ENCODE data around the gene SATB1. TPM values are rescaled to one million over a fixed set of nuclear protein-coding genes. Genes with fewer than 3 reads are reported as not detected.

Gene SATB1
- total RNA-seq, 1 donor from 2014 or later = 4.4 TPM

DNA sequence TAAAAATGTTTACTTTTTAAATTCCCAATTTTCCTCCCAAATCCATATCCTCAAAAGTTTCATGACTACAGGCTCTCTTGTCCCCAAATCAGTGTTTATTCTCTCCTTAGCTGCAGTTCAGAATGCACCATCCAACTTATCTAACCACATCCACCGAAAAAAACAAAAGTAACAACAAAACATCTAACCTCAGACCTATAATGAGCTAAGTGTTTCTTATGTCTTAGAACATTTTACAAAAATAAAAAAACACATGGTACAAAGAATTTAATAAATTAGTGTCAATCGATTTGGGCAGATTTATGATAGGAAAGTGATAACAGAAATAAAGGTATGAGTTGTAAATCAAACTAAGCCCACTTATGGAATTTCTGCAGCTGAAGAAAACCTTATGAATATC lies 13.6 kb downstream of the SATB1 start:
- TF ChIP-seq, protein P1, sequence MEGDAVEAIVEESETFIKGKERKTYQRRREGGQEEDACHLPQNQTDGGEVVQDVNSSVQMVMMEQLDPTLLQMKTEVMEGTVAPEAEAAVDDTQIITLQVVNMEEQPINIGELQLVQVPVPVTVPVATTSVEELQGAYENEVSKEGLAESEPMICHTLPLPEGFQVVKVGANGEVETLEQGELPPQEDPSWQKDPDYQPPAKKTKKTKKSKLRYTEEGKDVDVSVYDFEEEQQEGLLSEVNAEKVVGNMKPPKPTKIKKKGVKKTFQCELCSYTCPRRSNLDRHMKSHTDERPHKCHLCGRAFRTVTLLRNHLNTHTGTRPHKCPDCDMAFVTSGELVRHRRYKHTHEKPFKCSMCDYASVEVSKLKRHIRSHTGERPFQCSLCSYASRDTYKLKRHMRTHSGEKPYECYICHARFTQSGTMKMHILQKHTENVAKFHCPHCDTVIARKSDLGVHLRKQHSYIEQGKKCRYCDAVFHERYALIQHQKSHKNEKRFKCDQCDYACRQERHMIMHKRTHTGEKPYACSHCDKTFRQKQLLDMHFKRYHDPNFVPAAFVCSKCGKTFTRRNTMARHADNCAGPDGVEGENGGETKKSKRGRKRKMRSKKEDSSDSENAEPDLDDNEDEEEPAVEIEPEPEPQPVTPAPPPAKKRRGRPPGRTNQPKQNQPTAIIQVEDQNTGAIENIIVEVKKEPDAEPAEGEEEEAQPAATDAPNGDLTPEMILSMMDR (IDR thresholded peaks at IDR 0.05) = no peak
- Mint-ChIP-seq H3K4me3 (ENCODE audit: unreplicated experiment) (no peak overlapping the region), H3K27me3 (ENCODE audit: low read depth) (no peaks in the 10 kb centered on the region), H3K4me1 (ENCODE audit: low read depth) (no peaks in the 10 kb centered on the region), H3K36me3 (ENCODE audit: low read depth) (peaks cover 4% of the 10 kb centered on the region), H3K27ac (ENCODE audit: unreplicated experiment) (no peak overlapping the region), H3K9me3 (ENCODE audit: low read depth) (no peaks in the 10 kb centered on the region)
- no peak for DNase-seq (ENCODE audit: low spot score)

DNA sequence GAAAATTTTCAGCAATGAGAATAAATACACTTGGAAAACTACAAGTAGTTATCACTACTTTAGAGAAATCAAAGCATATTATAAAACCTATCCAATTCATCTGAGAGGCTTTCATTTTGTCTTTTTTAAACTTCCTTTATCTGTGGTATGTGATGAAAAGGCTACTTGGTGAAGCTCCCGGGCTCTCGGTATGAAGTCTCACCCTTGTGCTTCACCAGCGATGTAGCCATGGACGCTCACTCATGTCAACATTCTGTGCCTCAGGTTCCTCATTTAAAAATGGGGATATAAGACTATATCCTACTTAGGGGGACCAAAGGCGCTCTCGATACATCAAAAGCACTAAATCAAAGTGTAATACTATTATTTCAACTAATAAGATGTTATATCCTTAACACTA lies 14.9 kb downstream of the SATB1 start:
- no peak overlapping the region for H3K27ac Mint-ChIP-seq (ENCODE audit: unreplicated experiment)
- peaks cover 4% of the 10 kb centered on the region for H3K36me3 Mint-ChIP-seq (ENCODE audit: low read depth)
- no peak for DNase-seq (ENCODE audit: low spot score)
- H3K9me3 Mint-ChIP-seq (ENCODE audit: low read depth) = no peaks in the 10 kb centered on the region
- H3K4me1 Mint-ChIP-seq (ENCODE audit: low read depth) = peaks cover 1% of the 10 kb centered on the region
- TF ChIP-seq, protein P1 (IDR thresholded peaks at IDR 0.05) = no peak
- H3K27me3 Mint-ChIP-seq (ENCODE audit: low read depth) = no peaks in the 10 kb centered on the region
- H3K4me3 Mint-ChIP-seq (ENCODE audit: unreplicated experiment) = no peak overlapping the region

DNA sequence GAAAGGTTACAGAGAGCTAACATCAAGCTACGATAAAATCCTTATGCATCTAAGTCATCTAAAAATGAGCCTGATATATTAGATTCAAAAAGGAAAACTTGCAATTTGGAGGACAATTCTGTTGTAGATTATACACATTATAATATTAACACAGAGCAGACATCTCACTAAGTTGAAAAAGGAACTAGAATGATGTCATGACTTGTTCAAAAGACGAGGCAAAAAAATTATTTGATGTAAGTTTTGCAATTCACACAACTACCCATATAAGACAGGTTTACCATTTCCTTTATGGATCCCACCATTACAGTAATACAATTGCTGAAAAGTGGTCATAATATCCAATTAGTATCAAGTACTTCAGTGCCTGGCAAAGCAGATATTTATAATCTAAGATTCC lies 15.9 kb downstream of the SATB1 start:
- TF ChIP-seq, protein P1 (IDR thresholded peaks at IDR 0.05) = no peak
- peaks cover 3% of the 10 kb centered on the region for H3K4me1 Mint-ChIP-seq (ENCODE audit: low read depth)
- no peaks in the 10 kb centered on the region for H3K9me3 Mint-ChIP-seq (ENCODE audit: low read depth)
- DNase-seq (ENCODE audit: low spot score) = no peak
- H3K4me3 Mint-ChIP-seq (ENCODE audit: unreplicated experiment) = no peak overlapping the region
- H3K27ac Mint-ChIP-seq (ENCODE audit: unreplicated experiment) = no peak overlapping the region
- no peaks in the 10 kb centered on the region for H3K27me3 Mint-ChIP-seq (ENCODE audit: low read depth)
- peaks cover 4% of the 10 kb centered on the region for H3K36me3 Mint-ChIP-seq (ENCODE audit: low read depth)

DNA sequence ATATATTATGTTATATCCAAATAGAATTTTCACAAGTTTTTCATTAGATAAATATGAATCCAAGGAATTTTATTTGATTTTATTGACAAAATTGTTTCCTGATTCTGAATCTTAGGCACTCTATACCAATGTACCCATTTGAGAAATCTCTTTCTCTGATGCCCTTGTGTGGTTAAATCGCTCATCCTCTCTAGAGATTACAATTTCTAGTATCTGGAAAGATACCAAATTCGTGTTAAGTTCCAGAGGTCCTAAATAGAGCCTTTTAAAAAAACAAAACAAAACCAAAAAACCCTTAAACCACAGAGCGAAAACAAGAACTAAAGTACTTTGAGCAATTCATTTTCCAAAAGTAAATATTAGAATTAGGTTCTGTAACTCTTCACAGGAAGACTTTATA lies 20.0 kb downstream of the SATB1 start:
- Mint-ChIP-seq H3K36me3 (ENCODE audit: low read depth) (peaks cover 2% of the 10 kb centered on the region), H3K27ac (ENCODE audit: unreplicated experiment) (no peak overlapping the region), H3K4me3 (ENCODE audit: unreplicated experiment) (no peak overlapping the region), H3K27me3 (ENCODE audit: low read depth) (no peaks in the 10 kb centered on the region), H3K9me3 (ENCODE audit: low read depth) (no peaks in the 10 kb centered on the region), H3K4me1 (ENCODE audit: low read depth) (peaks cover 3% of the 10 kb centered on the region)
- TF ChIP-seq, protein P1 (IDR thresholded peaks at IDR 0.05) = no peak
- DNase-seq (ENCODE audit: low spot score) = no peak

DNA sequence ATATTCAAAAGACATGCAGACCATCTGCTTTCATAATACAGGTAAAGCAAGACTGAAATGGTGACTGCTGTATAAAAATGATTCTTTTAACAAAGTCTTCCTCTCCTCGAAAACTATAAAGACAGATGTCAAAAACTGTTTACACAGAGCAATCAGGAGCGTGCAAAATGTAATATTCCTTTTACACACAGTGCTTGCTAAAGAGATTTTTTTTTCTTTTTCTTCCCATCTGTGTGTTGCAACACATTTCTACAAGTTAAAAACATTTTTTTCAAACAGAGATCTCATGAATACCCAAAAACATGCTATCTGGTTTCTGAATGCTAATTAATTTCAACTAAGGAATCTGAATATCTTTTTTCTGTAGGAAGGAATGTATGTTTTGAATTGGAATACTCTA lies 22.1 kb downstream of the SATB1 start:
- TF ChIP-seq, protein P1 (IDR thresholded peaks at IDR 0.05) = no peak
- Mint-ChIP-seq H3K36me3 (ENCODE audit: low read depth) (peaks cover 2% of the 10 kb centered on the region), H3K4me3 (ENCODE audit: unreplicated experiment) (no peak overlapping the region), H3K27ac (ENCODE audit: unreplicated experiment) (no peak overlapping the region), H3K4me1 (ENCODE audit: low read depth) (peaks cover 3% of the 10 kb centered on the region), H3K9me3 (ENCODE audit: low read depth) (no peaks in the 10 kb centered on the region), H3K27me3 (ENCODE audit: low read depth) (no peaks in the 10 kb centered on the region)
- no peak for DNase-seq (ENCODE audit: low spot score)

Data from chondrocyte (in vitro differentiated cells).